ENCODE results near the gene TYMP. TPM values are rescaled to one million over a fixed set of nuclear protein-coding genes. Genes with fewer than 3 reads are reported as not detected.
A peak's percentile ranks its signal among the peaks of the same experiment; 100 is the strongest.

The TYMP gene
- total RNA-seq, 1 experiment from 2014 or later, result 12.3 TPM

- TSS peak; percentile 96 for BruUV-seq (replicated peaks)
- ChIA-PET CTCF (interaction anchor here (0.6 to 0.8 kb wide), 4 partner anchors 26 to 65 kb away, joined by 3 read pairs; partner anchors contain the start of gene ARSA), POLR2A (ENCODE audit: unreplicated experiment) (interaction anchor here (0.6 kb wide), 1 partner anchor 12 kb away, joined by 3 read pairs; no protein-coding TSS in a partner anchor)
- DNase-seq (peak; percentile 92), ATAC-seq (peak; percentile 96)
- no peaks in the 10 kb centered on the region for H3K9me2 ChIP-seq (replicated peaks; ENCODE audit: low read length)
- H3K4me3 ChIP-seq (ENCODE audit: low read length), result peak within 1 kb of the TSS; percentile 84
- no peaks in the 10 kb centered on the region for H3K9me3 ChIP-seq (ENCODE audit: low read length)
- no peaks in the 10 kb centered on the region for H3K36me3 ChIP-seq (ENCODE audit: low read depth, low read length)
- no peaks in the 10 kb centered on the region for H3F3A ChIP-seq (ENCODE audit: low read length, unreplicated experiment)
- no peaks in the 10 kb centered on the region for H4K20me1 ChIP-seq (ENCODE audit: low read length)
- TF ChIP-seq CTCF (conservative IDR thresholded peaks at IDR 0.05; ENCODE audit: low read depth, low read length) (peak; percentile 62), EZH2 (IDR thresholded peaks at IDR 0.05; ENCODE audit: low read length, unreplicated experiment) (no peak), EZH2phosphoT487 (IDR thresholded peaks at IDR 0.05; ENCODE audit: borderline replicate concordance, low read length) (no peak)
- intact Hi-C loops (cut with micrococcal nuclease), result loop anchor here (5.0 kb wide), 1 partner anchor 35 kb away; the partner anchor contains the start of gene SCO2
- H2AFZ ChIP-seq (ENCODE audit: low read length), result peak within 1 kb of the TSS; percentile 88
- peak within 1 kb of the TSS; percentile 41 for H3K9ac ChIP-seq (ENCODE audit: low read length)
- H3K79me2 ChIP-seq (ENCODE audit: low read length), result no peaks in the 10 kb centered on the region
- peaks cover 7% of the 10 kb centered on the region for H3K4me1 ChIP-seq (ENCODE audit: insufficient read depth, low read length)
- no peaks in the 10 kb centered on the region for H3K27me3 ChIP-seq (ENCODE audit: low read length)
- peak within 1 kb of the TSS; percentile 99 for H3K4me2 ChIP-seq (ENCODE audit: low read length)
- H3K27ac ChIP-seq (ENCODE audit: low read length), result no peak within 1 kb of the TSS
These were observed 33.0 kb upstream of the TYMP start, which contains the start of gene SYCE3 for GRCh38 chr22:50562523-50563412. SYCE3 (minus strand) TSS chr22:50562919; CDS start chr22:50556405, 6,514 bp downstream.

GRCh38 chr22:50561401-50562358 is 31.9 kb upstream of the TYMP start:
- ChIA-PET POLR2A (ENCODE audit: unreplicated experiment) (no interaction called here), CTCF (no interaction called here)
- ATAC-seq (no peak), DNase-seq (no peak)
- H3K4me3 ChIP-seq (ENCODE audit: low read length), result no peak overlapping the region
- H3K27ac ChIP-seq (ENCODE audit: low read length), result no peak overlapping the region
- no peaks in the 10 kb centered on the region for H3K9me2 ChIP-seq (replicated peaks; ENCODE audit: low read length)
- intact Hi-C loops (cut with micrococcal nuclease), result loop anchor here (5.0 kb wide), 1 partner anchor 34 kb away; the partner anchor contains the start of gene SCO2
- BruUV-seq (replicated peaks), result no TSS peak
- H3K36me3 ChIP-seq (ENCODE audit: low read depth, low read length), result no peaks in the 10 kb centered on the region
- no peak overlapping the region for H2AFZ ChIP-seq (ENCODE audit: low read length)
- no peaks in the 10 kb centered on the region for H3K79me2 ChIP-seq (ENCODE audit: low read length)
- no peak overlapping the region for H3K4me2 ChIP-seq (ENCODE audit: low read length)
- H3K4me1 ChIP-seq (ENCODE audit: insufficient read depth, low read length), result peaks cover 7% of the 10 kb centered on the region
- no peaks in the 10 kb centered on the region for H3K9me3 ChIP-seq (ENCODE audit: low read length)
- no peaks in the 10 kb centered on the region for H3F3A ChIP-seq (ENCODE audit: low read length, unreplicated experiment)
- no peaks in the 10 kb centered on the region for H3K27me3 ChIP-seq (ENCODE audit: low read length)
- no peak overlapping the region for H3K9ac ChIP-seq (ENCODE audit: low read length)
- TF ChIP-seq EZH2 (IDR thresholded peaks at IDR 0.05; ENCODE audit: low read length, unreplicated experiment) (no peak), EZH2phosphoT487 (IDR thresholded peaks at IDR 0.05; ENCODE audit: borderline replicate concordance, low read length) (no peak)
- no peaks in the 10 kb centered on the region for H4K20me1 ChIP-seq (ENCODE audit: low read length)

- H3K36me3 ChIP-seq (ENCODE audit: low read depth, low read length), result no peaks in the 10 kb centered on the region
- no peaks in the 10 kb centered on the region for H3K9me3 ChIP-seq (ENCODE audit: low read length)
- H3F3A ChIP-seq (ENCODE audit: low read length, unreplicated experiment), result no peaks in the 10 kb centered on the region
- no peaks in the 10 kb centered on the region for H3K79me2 ChIP-seq (ENCODE audit: low read length)
- ChIA-PET POLR2A (ENCODE audit: unreplicated experiment) (no interaction called here), CTCF (no interaction called here)
- no peaks in the 10 kb centered on the region for H4K20me1 ChIP-seq (ENCODE audit: low read length)
- ATAC-seq (no peak), DNase-seq (no peak)
- peaks cover 7% of the 10 kb centered on the region for H3K4me1 ChIP-seq (ENCODE audit: insufficient read depth, low read length)
- H3K27ac ChIP-seq (ENCODE audit: low read length), result no peak overlapping the region
- no peaks in the 10 kb centered on the region for H3K9me2 ChIP-seq (replicated peaks; ENCODE audit: low read length)
- H2AFZ ChIP-seq (ENCODE audit: low read length), result no peak overlapping the region
- BruUV-seq (replicated peaks), result no TSS peak
- no peak overlapping the region for H3K9ac ChIP-seq (ENCODE audit: low read length)
- H3K4me2 ChIP-seq (ENCODE audit: low read length), result no peak overlapping the region
- no peak for TF ChIP-seq CTCF (conservative IDR thresholded peaks at IDR 0.05; ENCODE audit: low read depth, low read length)
- TF ChIP-seq EZH2 (IDR thresholded peaks at IDR 0.05; ENCODE audit: low read length, unreplicated experiment), result no peak
- TF ChIP-seq EZH2phosphoT487 (IDR thresholded peaks at IDR 0.05; ENCODE audit: borderline replicate concordance, low read length), result no peak
- intact Hi-C loops (cut with micrococcal nuclease), result loop anchor here (5.0 kb wide), 1 partner anchor 33 kb away; the partner anchor contains the start of gene SCO2
- no peaks in the 10 kb centered on the region for H3K27me3 ChIP-seq (ENCODE audit: low read length)
- no peak overlapping the region for H3K4me3 ChIP-seq (ENCODE audit: low read length)
These were observed 30.2 kb upstream of the TYMP start for GRCh38 chr22:50560034-50560433.
